Measurements from ENCODE around the gene FAM9B.

Gene FAM9B

GRCh38 chrX:8980756-8981155, 53.2 kb downstream of the FAM9B start:
- no peak for DNase-seq (ENCODE audit: low read depth in 3 of 3, low spot score in 1 of 3)

All from stimulated activated CD4-positive, alpha-beta T cell treated with anti-CD3 and anti-CD28 coated beads, TNF-alpha, amount 100 ng/mL, for 1 hour (primary cell).